ENCODE data around the gene ZIC4.

The ZIC4 gene

GRCh38 chr3:147359177-147360050 lies 46.9 kb downstream of the ZIC4 start:
- H3K27ac ChIP-seq, result no peak overlapping the region
- DNase-seq (ENCODE audit: low read depth, low spot score), result no peak

DNA sequence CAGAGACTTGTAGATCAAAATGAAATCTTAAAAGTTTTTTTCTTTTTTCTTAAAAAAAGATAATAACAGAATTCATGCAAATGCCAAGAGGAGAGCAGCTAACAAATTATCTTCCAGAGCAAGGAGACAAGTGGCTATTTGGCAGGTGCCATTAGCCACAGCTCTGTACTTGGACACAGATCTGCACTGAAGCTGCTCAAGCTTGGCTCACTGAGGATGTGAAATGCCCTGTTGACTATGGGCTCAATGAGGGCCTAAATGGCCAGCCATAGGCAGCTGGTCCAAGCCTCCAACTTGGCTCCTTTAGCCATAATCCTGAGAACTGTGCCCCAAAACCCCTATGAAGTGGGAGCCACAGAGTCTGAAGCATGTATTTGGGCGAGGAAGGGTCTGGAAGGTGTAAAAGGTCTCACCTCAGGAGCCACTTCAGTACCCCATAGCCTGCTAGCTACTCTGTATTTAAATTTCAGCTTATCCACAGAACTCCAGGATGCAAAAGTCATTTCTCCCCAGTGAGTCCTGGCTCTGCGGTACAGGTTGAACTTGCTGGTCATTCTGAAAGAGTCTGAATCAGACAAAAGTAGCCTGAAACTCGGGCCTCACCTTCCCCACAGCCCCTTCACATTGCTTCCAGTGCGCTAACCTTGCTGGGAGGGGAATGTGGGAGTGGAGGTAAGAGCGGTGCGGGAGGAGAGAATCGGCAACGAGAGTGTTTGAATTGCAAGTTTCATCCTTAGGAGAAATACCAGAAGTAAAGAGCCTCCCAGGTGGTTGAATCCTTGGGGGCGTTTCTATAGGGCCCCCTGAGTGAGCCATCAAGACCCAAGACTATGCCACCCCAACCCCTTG lies 48.0 kb downstream of the ZIC4 start:
- no peak overlapping the region for H3K27ac ChIP-seq
- DNase-seq (ENCODE audit: low read depth, low spot score), result no peak

GRCh38 chr3:147356909-147357900 lies 49.1 kb downstream of the ZIC4 start:
- no peak for DNase-seq (ENCODE audit: low read depth, low spot score)
- H3K27ac ChIP-seq, result no peak overlapping the region

- no peak for DNase-seq (ENCODE audit: low read depth, low spot score)
- no peak overlapping the region for H3K27ac ChIP-seq
These were observed 50.0 kb downstream of the ZIC4 start for GRCh38 chr3:147356145-147356908.

DNA sequence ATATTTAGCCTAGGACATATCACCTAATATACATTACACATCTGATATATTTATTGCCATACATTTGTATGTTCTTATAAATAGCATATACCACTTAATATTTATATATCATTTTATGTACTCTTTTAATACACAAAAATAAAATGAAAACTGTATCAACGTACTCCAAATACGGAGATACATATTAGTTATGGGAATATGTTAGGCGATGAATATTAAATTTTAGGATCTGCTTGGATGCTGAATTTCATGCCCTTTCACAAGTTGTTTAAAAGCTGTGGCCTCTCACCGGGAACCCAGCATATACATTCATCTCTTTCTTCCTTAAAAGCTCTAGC lies 50.6 kb downstream of the ZIC4 start:
- no peak overlapping the region for H3K27ac ChIP-seq
- DNase-seq (ENCODE audit: low read depth, low spot score), result no peak

DNA sequence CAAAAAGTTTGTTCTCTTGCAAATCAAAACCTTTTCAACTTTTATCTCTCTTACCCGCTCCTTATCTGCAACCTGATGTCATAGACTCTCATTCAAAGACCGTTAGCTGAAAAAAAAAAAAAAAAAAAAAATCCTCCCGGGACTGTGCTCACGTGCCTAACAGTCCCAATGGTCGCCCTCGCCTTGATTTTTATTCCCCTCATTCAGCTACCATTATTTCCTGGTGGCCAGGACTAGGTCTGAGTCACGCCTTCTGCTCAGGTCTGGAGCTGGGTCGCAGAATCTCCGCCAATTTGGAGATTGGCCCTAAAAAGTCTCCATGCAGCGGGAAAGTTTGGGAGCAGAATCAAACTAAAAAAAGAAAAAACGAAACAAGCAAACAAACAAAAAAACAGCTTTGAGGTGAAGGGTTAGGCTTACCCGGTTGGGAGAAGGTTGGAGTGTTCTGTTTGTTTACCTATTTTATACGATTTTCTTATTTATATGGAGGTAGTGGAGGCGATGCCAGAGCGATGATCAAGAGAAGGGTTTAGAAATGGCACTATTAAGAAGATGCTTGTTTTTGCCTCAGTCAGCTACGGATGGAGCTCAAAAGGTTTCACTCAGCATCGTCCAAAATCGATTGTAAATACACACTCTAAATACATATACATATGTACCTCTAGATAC lies 51.1 kb downstream of the ZIC4 start:
- no peak overlapping the region for H3K27ac ChIP-seq
- DNase-seq (ENCODE audit: low read depth, low spot score), result no peak

DNA sequence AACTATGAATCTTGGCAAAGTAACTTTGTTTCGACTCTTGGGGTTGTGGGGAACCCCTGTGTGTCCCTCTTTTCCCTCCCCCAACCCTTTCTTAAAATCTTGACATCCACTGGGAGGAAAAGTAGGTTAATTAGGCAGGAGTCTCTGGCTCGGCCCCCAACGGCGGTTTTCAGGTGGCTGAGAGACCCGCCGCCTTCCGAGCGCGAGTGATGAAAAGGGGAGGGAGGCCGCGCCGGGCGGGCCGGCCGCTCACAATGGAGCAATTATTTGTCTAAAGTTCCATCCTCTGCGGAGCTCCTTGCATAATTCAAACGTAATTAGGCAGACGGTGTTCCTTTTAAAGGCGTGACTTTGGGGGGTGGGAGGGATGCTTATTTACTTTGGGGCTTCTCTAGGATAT lies 51.7 kb downstream of the ZIC4 start:
- DNase-seq (ENCODE audit: low read depth, low spot score), result no peak
- no peak overlapping the region for H3K27ac ChIP-seq

- no peak overlapping the region for H3K27ac ChIP-seq
- DNase-seq (ENCODE audit: low read depth, low spot score), result no peak
These were observed 55.0 kb downstream of the ZIC4 start for GRCh38 chr3:147351301-147351700.

- no peak for DNase-seq (ENCODE audit: low read depth, low spot score)
- H3K27ac ChIP-seq, result no peak overlapping the region
These were observed 57.4 kb downstream of the ZIC4 start for GRCh38 chr3:147348976-147349375.

GRCh38 chr3:147343926-147344325 lies 62.4 kb downstream of the ZIC4 start:
- DNase-seq (ENCODE audit: low read depth, low spot score), result no peak
- H3K27ac ChIP-seq, result no peak overlapping the region

DNA sequence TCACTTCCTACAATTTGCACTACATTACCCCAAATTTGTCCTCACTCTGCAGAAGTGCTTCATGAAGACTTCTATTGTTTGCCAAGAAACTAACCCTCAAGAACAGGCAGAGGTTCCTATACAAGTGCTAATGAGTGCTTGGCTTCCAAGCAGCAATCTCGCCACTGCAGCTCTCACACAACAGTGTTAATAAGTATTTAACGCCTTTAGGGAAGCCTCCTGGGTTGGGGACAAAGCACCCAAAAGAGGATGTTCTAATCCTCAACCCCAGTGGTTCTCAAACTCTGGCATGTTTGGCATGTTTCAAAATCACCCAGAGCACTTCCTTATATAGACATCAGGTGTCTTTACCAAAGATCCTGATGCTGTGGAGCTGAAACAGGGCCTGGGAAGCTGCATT lies 64.6 kb downstream of the ZIC4 start:
- no peak overlapping the region for H3K27ac ChIP-seq
- DNase-seq (ENCODE audit: low read depth, low spot score), result no peak

- DNase-seq (ENCODE audit: low read depth, low spot score), result no peak
- H3K27ac ChIP-seq, result no peak overlapping the region
These were observed 69.6 kb downstream of the ZIC4 start for GRCh38 chr3:147336543-147337278.
